IMR-90 (cell line): Measurements from ENCODE around the gene CCDC38. TPM values are rescaled to one million over a fixed set of nuclear protein-coding genes. Genes with fewer than 3 reads are reported as not detected.

Experiments used
- ATAC-seq: fragments of 200-7000 bp; cut with Tn5 transposase; 2 replicates; pipeline ENCODE4 v1.9.1; 2020; ENCODE audit warnings: low read depth, mild to moderate bottlenecking, moderate library complexity
- BruUV-seq: library from RNA; stranded (reverse); fragments of 400-500 nt; replicated peaks from 2 replicates; lab custom pipeline; 2021; lab: Mats Ljungman, UMichigan
- CTCF ChIA-PET: fragments of 300-600 bp; formaldehyde crosslinking; extraction: SDS; loops from one replicate; lab custom pipeline; 2021; ENCODE audit warnings: antibody characterized with exemption; lab: Yijun Ruan, JAX
- POLR2A ChIA-PET: fragments of 300-600 bp; sonication (Branson Sonifier 250); formaldehyde crosslinking; loops from one replicate; lab custom pipeline; 2022; ENCODE audit warnings: antibody characterized with exemption; ENCODE audit not compliant: unreplicated experiment; lab: Charles Lee
- DNase-seq: peaks from one replicate; pipeline ENCODE4 v3.0.0; 2013
- H2AFZ ChIP-seq: replicated peaks from 2 replicates; pipeline ENCODE3; 2013; ENCODE audit warnings: low read length, mild to moderate bottlenecking; ENCODE audit not compliant: poor library complexity
- H2AK5ac ChIP-seq: 2 replicates; pipeline ENCODE4 v1.6.1; 2013; ENCODE audit warnings: low read depth, low read length, inconsistent platforms
- H2AK9ac ChIP-seq: replicated peaks from 2 replicates; pipeline ENCODE3; 2013; ENCODE audit warnings: mild to moderate bottlenecking, low read depth, low read length, moderate library complexity; ENCODE audit not compliant: poor library complexity
- H2BK120ac ChIP-seq: 2 replicates; pipeline ENCODE4 v1.6.1; 2013; ENCODE audit warnings: low read depth, low read length, inconsistent platforms
- H2BK15ac ChIP-seq: 3 replicates; pipeline ENCODE4 v1.6.1; 2013; ENCODE audit warnings: low read depth, low read length, inconsistent platforms
- H2BK20ac ChIP-seq: 2 replicates; pipeline ENCODE4 v1.6.1; 2013; ENCODE audit warnings: low read depth, mild to moderate bottlenecking, inconsistent platforms, low read length, moderate library complexity
- H2BK5ac ChIP-seq: 2 replicates; pipeline ENCODE4 v1.6.1; 2013; ENCODE audit warnings: mild to moderate bottlenecking, low read depth, low read length, inconsistent platforms; ENCODE audit not compliant: poor library complexity, severe bottlenecking
- H3K14ac ChIP-seq: replicated peaks from 2 replicates; pipeline ENCODE4 v1.6.1; 2013; ENCODE audit warnings: low read depth, low read length, inconsistent platforms
- H3K18ac ChIP-seq: 2 replicates; pipeline ENCODE4 v1.6.1; 2013; ENCODE audit warnings: low read depth, low read length, control low read depth
- H3K23ac ChIP-seq: 2 replicates; pipeline ENCODE4 v1.6.1; 2013; ENCODE audit warnings: low read depth, low read length, inconsistent platforms
- H3K27ac ChIP-seq: 2 replicates; pipeline ENCODE4 v1.5.1; 2013; ENCODE audit warnings: mild to moderate bottlenecking, control low read depth, low read length; ENCODE audit not compliant: insufficient read depth
- H3K27me3 ChIP-seq: 2 replicates; pipeline ENCODE4 v1.6.1; 2013; ENCODE audit warnings: low read length; ENCODE audit not compliant: control insufficient read depth, insufficient read depth
- H3K36me3 ChIP-seq: 2 replicates; pipeline ENCODE4 v1.6.1; 2013; ENCODE audit warnings: low read length, mixed read lengths; ENCODE audit not compliant: control insufficient read depth, insufficient read depth
- H3K4ac ChIP-seq: 2 replicates; pipeline ENCODE4 v1.6.1; 2013; ENCODE audit warnings: low read depth, low read length, inconsistent platforms
- H3K4me1 ChIP-seq: 2 replicates; pipeline ENCODE4 v1.6.1; 2013; ENCODE audit warnings: low read length, mixed read lengths; ENCODE audit not compliant: control insufficient read depth, insufficient read depth
- H3K4me2 ChIP-seq: 2 replicates; pipeline ENCODE4 v1.6.1; 2013; ENCODE audit warnings: low read depth, mild to moderate bottlenecking, control low read depth, low read length, moderate library complexity
- H3K4me3 ChIP-seq: 2 replicates; pipeline ENCODE4 v1.5.1; 2013; ENCODE audit warnings: low read depth, mild to moderate bottlenecking, control low read depth, low read length, moderate library complexity; ENCODE audit not compliant: insufficient read depth
- H3K56ac ChIP-seq: 2 replicates; pipeline ENCODE4 v1.6.1; 2013; ENCODE audit warnings: low read length, inconsistent platforms; ENCODE audit not compliant: insufficient read depth; ENCODE audit errors: extremely low read depth
- H3K79me1 ChIP-seq, 2 experiments: 2 replicates each; pipeline ENCODE4 v1.6.1; 2013; ENCODE audit warnings: low read length in 2 of 2, inconsistent platforms in 1 of 2, low read depth in 1 of 2
- H3K9ac ChIP-seq: 2 replicates; pipeline ENCODE4 v1.6.1; 2013; ENCODE audit warnings: low read depth, low read length, control low read depth
- H3K9me1 ChIP-seq: 2 replicates; pipeline ENCODE4 v1.6.1; 2013; ENCODE audit warnings: low read length, inconsistent platforms; ENCODE audit not compliant: insufficient read depth
- H3K9me3 ChIP-seq: 2 replicates; pipeline ENCODE4 v1.6.1; 2013; ENCODE audit warnings: low read length; ENCODE audit not compliant: control insufficient read depth, insufficient read depth
- H4K20me1 ChIP-seq: 2 replicates; pipeline ENCODE4 v1.6.1; 2013; ENCODE audit warnings: low read length, inconsistent platforms; ENCODE audit not compliant: insufficient read depth
- H4K5ac ChIP-seq: 2 replicates; pipeline ENCODE4 v1.6.1; 2013; ENCODE audit warnings: mild to moderate bottlenecking, low read depth, low read length, control low read depth
- H4K8ac ChIP-seq, 2 experiments: 2 replicates each; pipeline ENCODE4 v1.6.1; 2013; ENCODE audit warnings: low read depth in 2 of 2, low read length in 2 of 2, control low read depth in 1 of 2, inconsistent platforms in 1 of 2
- H4K91ac ChIP-seq: 2 replicates; pipeline ENCODE4 v1.6.1; 2013; ENCODE audit warnings: low read depth, low read length, inconsistent platforms; ENCODE audit not compliant: insufficient read depth
- CTCF ChIP-seq: conservative IDR thresholded peaks from 2 replicates; pipeline ENCODE4 v1.5.1; 2012; ENCODE audit warnings: mild to moderate bottlenecking, low read depth, low read length, improper control_type of control experiment
- MAFK ChIP-seq: IDR thresholded peaks from 2 replicates; pipeline ENCODE4 v1.6.1; 2012; ENCODE audit warnings: low read depth, low read length, improper control_type of control experiment
- RFX5 ChIP-seq: IDR thresholded peaks from 2 replicates; pipeline ENCODE4 v1.8.0; 2012; ENCODE audit warnings: low read depth, mild to moderate bottlenecking, low read length, moderate library complexity
- WGBS, 2 experiments: methylation state at CpG; one replicate each; pipeline versions ENCODE4 v1.1.5 to v1.1.7; 2013; ENCODE audit warnings: missing lambda C conversion rate in 2 of 2; ENCODE audit not compliant: insufficient read length in 1 of 2; ENCODE audit errors: extremely low coverage in 2 of 2; 5-methylcytosine and 5-hydroxymethylcytosine counted together
- dilution Hi-C: fragments of 300-500 bp; cut with HindIII; formaldehyde crosslinking; loops from one replicate; pipeline ENCODE4 v1.14.3; 2018; ENCODE audit warnings: low sequenced_read_pairs; ENCODE audit not compliant: unreplicated experiment
- in situ Hi-C: fragments of 300-500 bp; cut with MboI; formaldehyde crosslinking; loops from 3 replicates; pipeline ENCODE4 v1.14.3; 2019; ENCODE audit warnings: low sequenced_read_pairs, inconsistent platforms, mixed read lengths
- intact Hi-C: fragments of 100-400 bp; cut with micrococcal nuclease; formaldehyde crosslinking; loops from 2 replicates; pipeline ENCODE4 v1.10.0; 2022
- polyA plus RNA-seq, 3 experiments: library from polyadenylated mRNA; depleted of rRNA; stranded (reverse); fragments of >200 nt; gene quantifications; 2 replicates each; pipeline ENCODE4 v1.2.3, GENCODE V29; 2012; ENCODE audit warnings: low replicate concordance in 1 of 3
- total RNA-seq: library from RNA; depleted of rRNA; stranded (reverse); fragments of >200 nt; gene quantifications from 2 replicates; pipeline ENCODE4 v1.2.3, GENCODE V29; 2012

Gene CCDC38
- total and polyA plus RNA-seq, 2 of the 4 experiments (the other 2 are of a cell fraction), result not detected

- CTCF ChIA-PET, result interaction anchor here (0.6 kb wide), 1 partner anchor 1305 kb away, joined by 3 read pairs; no protein-coding TSS in a partner anchor
- Histone ChIP-seq H2AFZ (no peak overlapping the region), H4K91ac (no peak overlapping the region), H2BK5ac (no peak overlapping the region), H3K23ac (no peak overlapping the region), H3K18ac (no peak overlapping the region), H3K4me1 (no peaks in the 10 kb centered on the region), H4K8ac (no peak overlapping the region), H3K79me1 (no peaks in the 10 kb centered on the region), H2AK9ac (no peak overlapping the region), H3K4me2 (no peak overlapping the region), H3K36me3 (no peaks in the 10 kb centered on the region), H3K4ac (no peak overlapping the region), H3K27me3 (peaks cover 2% of the 10 kb centered on the region; the same call in 1 of the 2 replicates), H3K27ac (no peak overlapping the region), H2BK120ac (no peak overlapping the region), H2BK15ac (no peak overlapping the region), H3K9me1 (no peaks in the 10 kb centered on the region), H3K9me3 (no peaks in the 10 kb centered on the region), H4K5ac (no peak overlapping the region), H2AK5ac (no peak overlapping the region), H3K4me3 (no peak overlapping the region), H3K14ac (no peak overlapping the region), H2BK20ac (no peak overlapping the region), H4K20me1 (no peaks in the 10 kb centered on the region), H3K9ac (no peak overlapping the region), H3K56ac (no peak overlapping the region)
- no peak for TF ChIP-seq CTCF
- no peak for TF ChIP-seq RFX5
- 0 out of 2 replicates have a peak, but pooled peaks have one; percentile 2 for TF ChIP-seq MAFK
- intact Hi-C loops, result no loop called here
- dilution Hi-C loops, result no loop called here
- DNase-seq, result no peak
- ATAC-seq, result no peak
- WGBS, 2 experiments, result no CpG with 5 or more reads among the region's 2 CpGs
- in situ Hi-C loops, result no loop called here
- POLR2A ChIA-PET, result no interaction called here
- BruUV-seq, result no TSS peak
Measured at GRCh38 chr12:95967301-95967700, 24.9 kb upstream of the CCDC38 start.
